GM19025 (cell line): ENCODE data around the gene TPP2.

ENCODE experiments used
- ATAC-seq: cut with Tn5 transposase; IDR thresholded peaks from one replicate; pipeline ENCODE4 v1.9.1; 2021; ENCODE audit warnings: mild to moderate bottlenecking, low read depth, moderate library complexity; ENCODE audit not compliant: unreplicated experiment

TPP2 gene

DNA sequence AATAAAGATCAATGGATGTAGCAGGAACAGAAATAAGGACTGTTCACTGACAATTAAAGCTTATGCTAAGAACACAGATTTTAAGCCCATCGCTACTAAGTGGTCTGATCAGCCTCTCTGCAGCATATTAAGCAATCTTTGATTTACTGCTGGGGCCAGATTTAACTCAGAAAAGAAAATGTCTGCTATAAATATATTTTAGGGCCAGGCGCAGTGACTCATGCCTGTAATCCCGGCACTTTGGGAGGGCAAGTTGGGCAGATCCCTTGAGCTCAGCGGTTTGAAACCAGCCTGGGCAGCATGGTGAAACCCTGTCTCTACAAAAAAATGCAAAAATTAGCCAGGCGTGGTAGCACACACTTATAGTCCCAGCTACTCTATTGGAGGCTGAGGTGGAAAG is 55.1 kb downstream of the TPP2 start:
- ATAC-seq: no peak

GRCh38 chr13:102654756-102655155 is 58.0 kb downstream of the TPP2 start:
- ATAC-seq: no peak

GRCh38 chr13:102657630-102658029 is 60.8 kb downstream of the TPP2 start:
- ATAC-seq: no peak

DNA sequence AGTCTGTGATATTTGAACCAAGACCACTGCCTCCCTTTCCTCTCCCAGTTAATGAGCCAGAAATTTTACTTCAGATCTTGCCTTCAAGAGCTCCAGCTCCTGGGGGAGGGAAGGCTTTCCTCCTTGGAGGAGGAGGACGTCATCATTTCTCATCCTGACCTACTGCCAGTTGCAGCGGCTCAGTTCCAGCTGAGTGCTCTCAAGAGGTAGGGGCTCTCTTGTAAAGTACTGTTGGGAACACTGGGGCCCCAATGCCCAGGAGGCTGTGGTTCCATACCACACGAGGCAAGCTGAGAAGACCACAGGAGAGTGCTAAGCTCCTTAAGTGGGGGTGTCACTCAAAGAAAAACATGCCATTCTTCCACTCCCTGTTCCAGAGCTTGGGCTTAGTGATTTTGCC is 61.9 kb downstream of the TPP2 start:
- ATAC-seq: no peak

GRCh38 chr13:102659168-102659713 is 62.5 kb downstream of the TPP2 start:
- no peak for ATAC-seq

- no peak for ATAC-seq
These were observed 70.2 kb downstream of the TPP2 start for GRCh38 chr13:102667023-102667422.

DNA sequence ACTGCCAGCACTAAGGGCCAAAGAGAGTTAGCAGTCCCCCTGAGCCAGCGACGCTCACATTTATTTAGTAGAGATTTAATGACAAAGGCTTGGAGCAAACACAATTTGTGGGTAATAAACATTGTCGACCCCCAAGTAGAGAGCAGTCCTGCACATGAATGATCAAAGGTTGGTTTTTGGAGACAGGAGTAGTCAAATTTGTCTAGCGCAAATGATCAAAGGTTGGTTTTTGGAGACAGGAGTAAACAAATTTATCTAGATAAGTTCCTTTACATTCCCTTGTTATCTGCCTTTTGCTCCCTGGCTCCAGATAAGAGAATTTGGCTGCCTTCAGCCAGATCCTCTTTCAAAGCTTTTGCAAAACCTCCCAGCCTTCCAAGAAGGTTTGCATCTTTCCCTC is 71.1 kb downstream of the TPP2 start:
- ATAC-seq: no peak

GRCh38 chr13:102670130-102670529 is 73.3 kb downstream of the TPP2 start:
- ATAC-seq: no peak

GRCh38 chr13:102675115-102675514 is 78.3 kb downstream of the TPP2 start:
- no peak for ATAC-seq

DNA sequence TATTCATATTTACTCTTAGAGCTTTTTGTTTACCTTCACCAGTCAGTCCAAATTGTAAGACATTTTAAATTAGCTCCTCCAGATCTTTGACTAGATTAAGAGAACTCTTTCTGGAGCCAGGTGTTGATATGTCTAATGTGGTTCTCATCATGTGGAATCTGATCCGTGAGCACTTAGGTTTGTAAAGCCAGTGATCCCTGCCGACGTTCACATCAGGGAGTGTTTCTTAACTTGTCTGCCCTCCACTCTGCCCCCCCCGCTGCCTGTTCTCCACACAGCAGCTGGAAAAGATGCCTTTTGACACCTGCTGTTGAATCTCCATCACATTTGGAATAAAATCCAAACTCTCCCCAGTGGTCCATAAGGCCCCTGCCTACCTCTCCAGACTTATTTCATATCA is 80.3 kb downstream of the TPP2 start:
- ATAC-seq: no peak

GRCh38 chr13:102678339-102679107 is 81.7 kb downstream of the TPP2 start:
- no peak for ATAC-seq

- ATAC-seq: no peak
These were observed 82.8 kb downstream of the TPP2 start for GRCh38 chr13:102679449-102680132.

DNA sequence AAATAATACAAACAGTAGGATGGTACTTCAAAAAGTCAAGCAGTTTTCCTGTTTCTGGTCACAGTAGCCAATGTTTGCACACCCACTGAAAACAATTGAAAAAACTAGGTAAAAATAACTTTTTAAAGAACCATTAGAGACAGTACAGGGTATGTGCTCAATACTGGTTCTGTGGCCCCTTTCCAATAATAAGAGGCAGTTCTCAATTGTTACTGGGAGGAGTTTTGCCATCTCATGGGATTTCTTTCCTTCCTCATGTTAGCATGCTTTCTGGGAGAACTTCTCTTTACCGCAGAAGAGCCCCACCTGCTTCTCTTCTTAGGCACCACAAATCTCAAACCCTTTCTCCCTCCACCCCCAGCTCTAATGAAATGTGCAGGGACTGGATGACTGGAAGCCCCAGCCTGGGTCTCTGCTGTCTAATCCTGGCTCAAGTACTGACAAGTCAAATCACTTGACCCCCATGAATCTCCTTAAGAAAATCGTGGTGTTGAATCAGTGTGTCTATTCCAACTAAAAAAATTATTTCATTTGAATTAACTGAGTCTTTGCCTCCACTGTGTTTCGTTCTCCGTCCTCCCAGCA is 83.4 kb downstream of the TPP2 start:
- no peak for ATAC-seq

- no peak for ATAC-seq
These were observed 84.3 kb downstream of the TPP2 start for GRCh38 chr13:102680842-102681740.

GRCh38 chr13:102682211-102682610 is 85.4 kb downstream of the TPP2 start:
- no peak for ATAC-seq

- no peak for ATAC-seq
These were observed 85.9 kb downstream of the TPP2 start for GRCh38 chr13:102682727-102683126.

DNA sequence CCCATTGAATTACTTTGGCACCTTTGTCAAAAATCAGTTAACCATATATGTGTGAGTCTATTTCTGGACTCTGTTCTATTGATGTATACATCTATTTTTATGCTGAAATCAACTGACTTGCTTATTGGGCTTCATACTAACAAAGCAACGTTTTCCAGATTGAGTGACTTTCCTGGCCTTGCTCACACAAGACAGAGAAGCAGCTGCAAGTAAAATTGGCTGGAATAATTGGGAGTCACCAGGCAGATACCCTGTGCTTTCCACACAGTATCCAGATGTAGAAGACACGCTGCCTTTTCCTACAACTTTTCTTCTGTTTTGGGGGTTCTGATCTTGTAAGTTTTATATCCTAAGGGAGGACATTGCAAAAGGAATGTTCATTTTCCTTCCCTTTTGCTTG is 86.9 kb downstream of the TPP2 start:
- no peak for ATAC-seq

DNA sequence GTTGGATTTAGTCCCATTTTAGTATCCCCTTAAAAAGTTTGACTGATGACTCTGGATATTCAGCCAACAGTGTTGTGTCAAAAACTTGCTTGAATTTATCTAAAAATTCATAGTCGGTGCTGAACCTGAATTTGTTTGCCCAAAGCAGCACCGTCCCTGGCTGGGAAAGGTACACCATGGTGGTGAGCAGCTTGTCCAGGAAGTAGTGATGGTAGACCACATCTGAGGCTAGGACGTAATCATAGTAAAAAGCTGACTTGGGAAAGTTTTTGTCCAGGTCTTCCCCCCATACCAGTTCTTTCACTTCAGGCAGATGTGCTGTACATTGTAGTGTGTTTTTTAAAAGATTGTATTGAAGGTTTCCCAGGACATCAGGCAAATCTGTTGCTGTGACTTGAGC is 89.2 kb downstream of the TPP2 start:
- no peak for ATAC-seq

DNA sequence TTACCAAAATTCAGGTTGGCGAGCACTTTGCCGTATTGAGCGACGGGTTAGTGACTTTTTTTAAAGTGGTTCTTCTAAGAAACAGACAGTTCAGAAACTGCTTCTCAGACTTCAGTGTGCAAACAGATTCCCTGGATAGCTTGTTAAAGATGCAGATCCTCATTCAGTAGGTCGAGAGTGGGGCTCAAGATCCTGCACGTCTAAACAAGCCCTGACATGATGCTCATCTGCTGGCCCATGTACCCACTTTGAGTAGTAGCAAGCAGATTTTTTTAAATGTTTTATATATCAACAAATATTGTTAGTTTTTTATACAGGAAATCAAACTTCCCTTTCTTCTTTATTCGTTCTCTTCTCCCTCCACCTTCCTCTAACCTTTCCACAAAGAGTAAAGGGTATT is 90.7 kb downstream of the TPP2 start:
- ATAC-seq: no peak

- ATAC-seq: no peak
These were observed 91.7 kb downstream of the TPP2 start for GRCh38 chr13:102688306-102688973.
